Transverse colon (tissue), 4 donors: ENCODE measurements around the gene HDGF. TPM values are rescaled to one million over a fixed set of nuclear protein-coding genes. Genes with fewer than 3 reads are reported as not detected.

Experiments
- DNase-seq: peaks from one replicate; pipeline ENCODE4 v3.0.0-alpha.2; 2019
- H3K27ac ChIP-seq, 4 donors: fragments of 200-600 bp; sonication (generic); 2 replicates each; pipeline ENCODE4 v1.5.1; 2016 to 2018; ENCODE audit warnings: inconsistent platforms in 4 of 4
- H3K27me3 ChIP-seq: fragments of 200-600 bp; sonication (generic); 2 replicates; pipeline ENCODE4 v1.5.1; 2017; ENCODE audit warnings: inconsistent platforms
- H3K36me3 ChIP-seq, 4 donors: fragments of 200-600 bp; sonication (generic); 2 replicates each; pipeline ENCODE4 v1.5.1; 2017 to 2019; ENCODE audit warnings: inconsistent platforms in 4 of 4
- H3K4me1 ChIP-seq, 4 donors: fragments of 200-600 bp; sonication (generic); 2 replicates each; pipeline ENCODE4 v1.5.1; 2017 to 2020; ENCODE audit warnings: inconsistent platforms in 4 of 4
- H3K4me3 ChIP-seq, 4 donors: fragments of 200-600 bp; sonication (generic); 1 replicate in 1 of 4; 2 replicates in 3 of 4; pipeline versions ENCODE4 v1.5.1 to v1.6.1; 2017 to 2019; ENCODE audit warnings: inconsistent platforms in 4 of 4
- H3K9me3 ChIP-seq, 2 donors: fragments of 200-600 bp; sonication (generic); 2 replicates each; pipeline ENCODE4 v1.5.1; 2017 to 2019; ENCODE audit warnings: inconsistent platforms in 2 of 2
- EP300 ChIP-seq: sonication (generic); formaldehyde crosslinking; IDR thresholded peaks from one replicate; pipeline ENCODE4 v1.6.1; 2017; ENCODE audit warnings: antibody characterized with exemption, low read depth
- POLR2A ChIP-seq: fragments of 450-650 bp; IDR thresholded peaks from one replicate; pipeline ENCODE4 v1.6.1; 2016; ENCODE audit warnings: antibody characterized with exemption, mild to moderate bottlenecking, moderate library complexity
- POLR2AphosphoS5 ChIP-seq, 3 donors: sonication (generic); formaldehyde crosslinking; IDR thresholded peaks; one replicate each; pipeline ENCODE4 v1.6.1; 2016; ENCODE audit warnings: antibody characterized with exemption in 3 of 3
- WGBS, 2 donors: methylation state at CpG; one replicate each; pipeline ENCODE4 v1.1.5; 2018; ENCODE audit warnings: low coverage in 1 of 2; 5-methylcytosine and 5-hydroxymethylcytosine counted together
- in situ Hi-C, 4 donors: fragments of 200-750 bp; cut with MboI; loops; one replicate each; pipeline versions ENCODE4 v1.15.0 to v1.15.1; 2017; ENCODE audit warnings: low sequenced_read_pairs in 3 of 4, low pct_ligation_motif_present in 1 of 4, low pct_unique_long_range_greater_than_20kb in 1 of 4
- intact Hi-C: fragments of 100-400 bp; cut with DNase I; formaldehyde crosslinking; loops from one replicate; pipeline ENCODE4 v1.15.1; 2023; ENCODE audit warnings: low total_unique reads
- total RNA-seq, 4 donors: library from RNA; depleted of rRNA; stranded (reverse); fragments of >200 nt; gene quantifications; one replicate each; pipeline ENCODE4 v1.1.0, GENCODE V29; 2016
- TF ChIP-seq, protein P1 (sequence below), 5 experiments: fragments of 200-600 bp in 3 of 5; fragments of 450-650 bp in 2 of 5; sonication (generic) in 3 of 5; IDR thresholded peaks; 1 replicate in 2 of 5; 2 replicates in 3 of 5; pipeline ENCODE4 v1.5.1; 2016 to 2017; ENCODE audit warnings: antibody characterized with exemption in 5 of 5, inconsistent platforms in 3 of 5, mild to moderate bottlenecking in 2 of 5, moderate library complexity in 1 of 5

HDGF gene
- total RNA-seq, 4 donors from 2014 or later: 150 to 204 (median 179) TPM

- no peaks in the 10 kb centered on the region for H3K36me3 ChIP-seq
- peak overlapping the region; percentile 93 to 98 (median 96) for H3K4me3 ChIP-seq
- H3K27me3 ChIP-seq: no peaks in the 10 kb centered on the region
- intact Hi-C loops: no loop called here
- peak overlapping the region; percentile 95 to 99 (median 98) for H3K27ac ChIP-seq
- DNase-seq: peak; percentile 79
- H3K9me3 ChIP-seq: no peaks in the 10 kb centered on the region
- in situ Hi-C loops: no loop called here
- TF ChIP-seq EP300 (no peak), POLR2A (peak; percentile 45), POLR2AphosphoS5 (IDR thresholded peaks at IDR 0.05) (peak in 2 of 3 donors; percentile 61 to 66)
- TF ChIP-seq, protein P1, sequence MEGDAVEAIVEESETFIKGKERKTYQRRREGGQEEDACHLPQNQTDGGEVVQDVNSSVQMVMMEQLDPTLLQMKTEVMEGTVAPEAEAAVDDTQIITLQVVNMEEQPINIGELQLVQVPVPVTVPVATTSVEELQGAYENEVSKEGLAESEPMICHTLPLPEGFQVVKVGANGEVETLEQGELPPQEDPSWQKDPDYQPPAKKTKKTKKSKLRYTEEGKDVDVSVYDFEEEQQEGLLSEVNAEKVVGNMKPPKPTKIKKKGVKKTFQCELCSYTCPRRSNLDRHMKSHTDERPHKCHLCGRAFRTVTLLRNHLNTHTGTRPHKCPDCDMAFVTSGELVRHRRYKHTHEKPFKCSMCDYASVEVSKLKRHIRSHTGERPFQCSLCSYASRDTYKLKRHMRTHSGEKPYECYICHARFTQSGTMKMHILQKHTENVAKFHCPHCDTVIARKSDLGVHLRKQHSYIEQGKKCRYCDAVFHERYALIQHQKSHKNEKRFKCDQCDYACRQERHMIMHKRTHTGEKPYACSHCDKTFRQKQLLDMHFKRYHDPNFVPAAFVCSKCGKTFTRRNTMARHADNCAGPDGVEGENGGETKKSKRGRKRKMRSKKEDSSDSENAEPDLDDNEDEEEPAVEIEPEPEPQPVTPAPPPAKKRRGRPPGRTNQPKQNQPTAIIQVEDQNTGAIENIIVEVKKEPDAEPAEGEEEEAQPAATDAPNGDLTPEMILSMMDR (IDR thresholded peaks at IDR 0.05): peak in 3 of 5 experiments; percentile 17 to 73 (median 46)
- H3K4me1 ChIP-seq: peaks cover 29 to 63% (median 53%) of the 10 kb centered on the region in 4 donors
- 12 to 40% methylated on average over 2 to 8 of the region's 8 CpGs for WGBS, 2 donors
These were observed 1.9 kb downstream of the HDGF start for GRCh38 chr1:156749419-156750118.

DNA sequence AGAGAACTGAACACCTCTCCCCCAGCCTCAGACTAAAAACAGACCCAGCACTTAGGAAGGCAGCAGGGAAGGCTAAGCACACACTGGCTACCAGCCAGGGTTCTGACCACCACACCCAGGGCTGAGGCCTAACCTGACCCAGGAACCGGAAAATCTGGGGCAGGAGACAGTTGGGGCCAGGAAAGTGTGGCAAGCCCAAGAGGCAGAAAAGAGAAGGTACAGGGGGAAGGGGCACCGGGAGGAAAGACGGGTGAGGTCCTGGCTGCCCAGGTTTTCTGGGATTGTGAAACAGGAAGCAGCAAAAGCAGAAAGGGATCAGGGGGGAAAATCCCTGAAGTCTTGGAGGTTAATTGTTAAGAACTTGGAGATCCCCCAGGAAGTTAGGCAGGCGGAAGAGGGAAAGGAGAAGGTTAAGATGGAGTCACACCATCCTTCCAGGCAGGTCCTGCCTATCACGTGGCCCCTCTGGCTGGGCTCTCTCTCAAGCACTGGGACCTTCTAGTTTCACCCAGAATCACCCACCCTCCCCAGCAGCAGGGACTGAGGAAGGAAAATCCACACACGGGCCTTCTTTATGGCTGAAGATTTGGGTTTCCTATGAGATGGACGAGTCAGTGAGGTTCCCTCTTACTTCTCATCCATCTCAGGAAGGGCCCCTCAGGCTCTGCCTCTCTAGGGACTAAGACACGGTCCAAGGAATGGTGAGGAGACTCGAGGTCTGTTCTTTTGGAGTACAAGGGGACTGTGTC, 2.6 kb downstream of the HDGF start:
- in situ Hi-C loops: no loop called here
- Histone ChIP-seq H3K9me3 (no peaks in the 10 kb centered on the region), H3K27ac (peak overlapping the region; percentile 95 to 99 (median 98)), H3K4me3 (peak overlapping the region; percentile 93 to 98 (median 96)), H3K36me3 (peaks cover 0 to 5% (median 0%) of the 10 kb centered on the region in 4 donors), H3K27me3 (no peaks in the 10 kb centered on the region), H3K4me1 (peaks cover 29 to 63% (median 53%) of the 10 kb centered on the region in 4 donors)
- TF ChIP-seq POLR2AphosphoS5 (IDR thresholded peaks at IDR 0.05) (peak in 2 of 3 donors; percentile 53 to 57), POLR2A (peak; percentile 61), EP300 (no peak)
- TF ChIP-seq, protein P1 (IDR thresholded peaks at IDR 0.05): peak in 1 of 5 experiments; percentile 28
- peak; percentile 79 for DNase-seq
- intact Hi-C loops: no loop called here
- WGBS, 2 donors: 0 to 5% methylated on average over 4 to 9 of the region's 9 CpGs

GRCh38 chr1:156747742-156748669, 3.5 kb downstream of the HDGF start:
- WGBS, 2 donors: 6% methylated on average over 8 of the region's 8 CpGs; no CpG with 5 or more reads in 1 of the 2 donors
- peaks cover 28 to 56% (median 50%) of the 10 kb centered on the region in 4 donors for H3K4me1 ChIP-seq
- in situ Hi-C loops: no loop called here
- peak overlapping the region; percentile 44 to 98 (median 96) for H3K4me3 ChIP-seq
- H3K27me3 ChIP-seq: no peaks in the 10 kb centered on the region
- H3K27ac ChIP-seq: peak overlapping the region; percentile 95 to 99 (median 98)
- no peaks in the 10 kb centered on the region for H3K9me3 ChIP-seq
- TF ChIP-seq POLR2A (no peak), POLR2AphosphoS5 (IDR thresholded peaks at IDR 0.05) (no peak)
- peaks cover 0 to 7% (median 1%) of the 10 kb centered on the region in 4 donors for H3K36me3 ChIP-seq
- intact Hi-C loops: no loop called here
- no peak for DNase-seq
